Measurements from ENCODE around the gene TRPT1. TPM values are rescaled to one million over a fixed set of nuclear protein-coding genes. Genes with fewer than 3 reads are reported as not detected.

The TRPT1 gene
- total RNA-seq, 2 experiments from 2014 or later, result 28.7 to 30.5 TPM

GRCh38 chr11:64208796-64209562 lies 17.0 kb downstream of the TRPT1 start:
- POLR2A ChIA-PET, result interaction anchor here (1.5 to 5.9 kb wide), 3 partner anchors 11 to 22 kb away, joined by 3 to 106 read pairs (median 70); partner anchors contain the start of genes NUDT22, STIP1 and TRPT1
- CTCF ChIA-PET, result interaction anchor here (1.0 to 6.6 kb wide), 8 partner anchors 9 to 96 kb away, joined by 3 to 54 read pairs (median 10); partner anchors contain the start of genes FKBP2, NUDT22, PLCB3 and STIP1

- ChIA-PET POLR2A (interaction anchor here (0.5 to 5.9 kb wide), 10 partner anchors 11 to 393 kb away, joined by 3 to 106 read pairs (median 14); partner anchors contain the start of genes FKBP2, NUDT22, PRDX5 and STIP1), CTCF (interaction anchor here (1.0 to 6.6 kb wide), 8 partner anchors 9 to 64 kb away, joined by 3 to 54 read pairs (median 12); partner anchors contain the start of genes FKBP2, NUDT22, PLCB3 and STIP1)
Measured at GRCh38 chr11:64208086-64208795, 17.7 kb downstream of the TRPT1 start.

GRCh38 chr11:64207256-64208085 lies 18.5 kb downstream of the TRPT1 start:
- CTCF ChIA-PET, result interaction anchor here (1.0 to 6.6 kb wide), 12 partner anchors 10 to 97 kb away, joined by 3 to 54 read pairs (median 7); partner anchors contain the start of genes FKBP2, NUDT22, PLCB3 and PPP1R14B

GRCh38 chr11:64206457-64207255 lies 19.3 kb downstream of the TRPT1 start, which contains the start of gene FERMT3:
FERMT3 (plus strand) TSS chr11:64206721; CDS start chr11:64207365, 644 bp downstream.
- CTCF ChIA-PET, result interaction anchor here (0.5 to 6.6 kb wide), 15 partner anchors 11 to 98 kb away, joined by 3 to 54 read pairs (median 5); partner anchors contain the start of genes ESRRA, NUDT22, PLCB3 and PPP1R14B
- POLR2A ChIA-PET, result interaction anchor here (0.6 to 5.9 kb wide), 16 partner anchors 12 to 572 kb away, joined by 3 to 106 read pairs (median 6); partner anchors contain the start of genes FKBP2, NUDT22, PRDX5 and SF1

More at GRCh38 chr11:64207256-64208085, 18.5 kb downstream of the TRPT1 start:
- POLR2A ChIA-PET, result interaction anchor here (0.5 to 5.9 kb wide), 15 partner anchors 11 to 571 kb away, joined by 3 to 106 read pairs (median 7); partner anchors contain the start of genes FKBP2, NUDT22, PRDX5 and SF1

DNA sequence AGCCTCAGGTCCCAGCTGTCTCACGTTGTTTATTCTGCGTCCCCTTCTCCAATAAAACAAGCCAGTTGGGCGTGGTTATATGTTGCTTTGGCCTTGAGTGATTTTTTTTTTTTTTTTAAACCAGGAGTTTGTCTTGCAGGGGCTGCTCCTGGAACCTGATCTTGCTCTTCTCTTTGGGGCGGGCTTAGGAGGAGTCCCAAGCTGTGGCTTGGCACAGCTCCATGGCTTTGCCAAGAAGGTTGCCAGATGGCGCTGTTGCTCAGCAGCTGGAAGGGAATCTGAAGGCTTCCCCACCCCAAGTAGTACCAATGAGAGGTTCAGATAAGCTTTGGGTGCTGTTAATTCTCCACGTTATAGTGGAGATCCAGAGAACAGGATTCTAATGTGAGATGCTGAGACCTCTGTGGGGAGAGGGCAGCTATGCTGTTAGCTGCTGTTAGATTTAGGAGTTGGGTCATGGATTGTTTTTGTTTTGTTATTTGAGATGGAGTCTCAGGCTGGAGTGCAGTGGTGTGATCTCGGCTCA lies 21.5 kb downstream of the TRPT1 start:
- POLR2A ChIA-PET, result interaction anchor here (0.7 to 5.2 kb wide), 6 partner anchors 17 to 437 kb away, joined by 3 to 106 read pairs (median 5); partner anchors contain the start of genes NUDT22, PPP1R14B, STIP1 and TRPT1
- CTCF ChIA-PET, result interaction anchor here (0.7 to 6.6 kb wide), 10 partner anchors 11 to 100 kb away, joined by 3 to 54 read pairs (median 6); partner anchors contain the start of genes ESRRA, NUDT22, PLCB3 and STIP1

- POLR2A ChIA-PET, result interaction anchor here (0.7 to 5.2 kb wide), 3 partner anchors 17 to 43 kb away, joined by 3 to 106 read pairs (median 6); partner anchors contain the start of genes NUDT22, PPP1R14B, STIP1 and TRPT1
- CTCF ChIA-PET, result interaction anchor here (0.7 to 6.6 kb wide), 10 partner anchors 11 to 100 kb away, joined by 3 to 54 read pairs (median 6); partner anchors contain the start of genes ESRRA, NUDT22, PLCB3 and STIP1
Measured at GRCh38 chr11:64204080-64204440, 21.9 kb downstream of the TRPT1 start.

DNA sequence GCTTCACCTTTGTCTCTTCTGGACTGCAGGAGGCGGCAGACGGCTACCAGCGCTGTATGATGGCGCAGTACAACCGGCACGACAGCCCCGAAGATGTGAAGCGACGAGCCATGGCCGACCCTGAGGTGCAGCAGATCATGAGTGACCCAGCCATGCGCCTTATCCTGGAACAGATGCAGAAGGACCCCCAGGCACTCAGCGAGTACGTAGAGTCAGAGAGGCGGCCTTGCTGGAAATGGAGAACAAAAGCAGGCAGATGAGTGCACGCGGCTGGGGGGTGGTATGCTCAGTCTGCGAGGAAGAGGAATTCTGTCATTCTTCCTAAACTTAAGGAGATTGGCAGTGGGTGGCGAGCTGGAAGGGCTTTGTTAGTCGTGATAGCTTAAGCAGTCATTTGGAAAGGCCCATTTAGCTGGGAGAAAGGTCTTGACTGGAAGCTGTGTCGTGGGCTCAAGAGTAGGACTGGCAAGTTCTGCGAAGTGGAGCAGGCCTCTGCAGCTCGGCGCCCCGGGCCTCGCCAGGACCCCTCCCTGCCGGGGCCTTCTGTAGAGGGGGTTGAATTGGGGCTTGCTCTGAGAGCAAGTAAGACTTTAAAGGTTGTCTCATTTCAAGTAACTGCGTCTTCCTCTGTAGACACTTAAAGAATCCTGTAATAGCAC lies 22.4 kb downstream of the TRPT1 start:
- POLR2A ChIA-PET, result interaction anchor here (0.6 to 0.7 kb wide), 2 partner anchors 11 to 43 kb away, joined by 3 read pairs; partner anchors contain the start of gene PPP1R14B
- CTCF ChIA-PET, result interaction anchor here (1.1 to 6.6 kb wide), 7 partner anchors 10 to 101 kb away, joined by 3 to 54 read pairs (median 6); partner anchors contain the start of genes ESRRA, NUDT22, STIP1 and TRPT1

GRCh38 chr11:64202992-64203391 lies 23.0 kb downstream of the TRPT1 start:
- POLR2A ChIA-PET, result interaction anchor here (0.6 kb wide), 1 partner anchor 11 kb away, joined by 3 read pairs; no protein-coding TSS in a partner anchor
- CTCF ChIA-PET, result interaction anchor here (3.4 to 6.6 kb wide), 3 partner anchors 16 to 101 kb away, joined by 16 to 54 read pairs (median 41); partner anchors contain the start of genes ESRRA, NUDT22, STIP1 and TRPT1

DNA sequence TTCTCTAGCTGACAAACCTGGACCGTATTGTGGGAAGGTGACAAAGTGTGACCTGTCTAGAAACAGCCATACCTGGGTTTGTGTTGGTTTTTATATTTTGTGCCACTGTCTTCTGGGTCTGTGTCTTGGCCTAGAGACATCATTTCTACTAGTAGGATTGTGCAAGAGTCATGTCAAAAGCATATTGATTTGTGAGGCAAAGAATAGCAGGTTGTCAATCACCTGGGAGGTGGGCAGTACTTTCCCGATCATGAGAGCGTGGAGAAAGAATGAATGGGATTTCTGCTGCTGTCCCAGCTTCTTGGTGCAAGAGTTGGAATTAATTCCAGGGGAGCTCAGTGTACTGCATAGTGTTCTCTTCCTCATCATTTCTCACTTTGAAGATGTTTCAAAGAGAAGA lies 24.4 kb downstream of the TRPT1 start:
- POLR2A ChIA-PET, result no interaction called here

DNA sequence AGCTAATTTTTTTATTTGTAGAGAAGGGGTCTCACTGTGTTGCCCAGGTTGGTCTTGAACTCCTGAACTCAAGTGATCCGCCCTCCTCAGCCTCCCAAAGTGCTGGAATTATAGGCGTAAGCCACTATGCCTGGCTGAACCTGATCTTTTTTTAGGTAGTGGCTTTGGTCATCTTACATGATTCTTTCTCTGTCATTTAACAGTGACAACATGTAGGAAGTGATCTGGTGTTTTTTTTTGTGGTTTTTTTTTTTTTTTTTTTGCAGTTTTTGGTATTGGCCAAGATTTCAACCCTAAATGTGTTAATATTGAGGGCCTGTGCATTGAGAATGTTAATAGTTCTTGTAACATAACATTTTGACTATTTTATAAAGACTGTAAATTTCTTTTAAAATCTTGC lies 27.5 kb downstream of the TRPT1 start:
- ChIA-PET CTCF (no interaction called here), POLR2A (no interaction called here)

More for the DNA sequence above, 24.4 kb downstream of the TRPT1 start:
- CTCF ChIA-PET, result interaction anchor here (2.6 kb wide), 1 partner anchor 14 kb away, joined by 9 read pairs; no protein-coding TSS in a partner anchor

- ChIA-PET CTCF (interaction anchor here (1.1 to 1.2 kb wide), 2 partner anchors 9 to 105 kb away, joined by 3 read pairs; no protein-coding TSS in a partner anchor), POLR2A (no interaction called here)
Measured at GRCh38 chr11:64196626-64197025, 29.4 kb downstream of the TRPT1 start.

DNA sequence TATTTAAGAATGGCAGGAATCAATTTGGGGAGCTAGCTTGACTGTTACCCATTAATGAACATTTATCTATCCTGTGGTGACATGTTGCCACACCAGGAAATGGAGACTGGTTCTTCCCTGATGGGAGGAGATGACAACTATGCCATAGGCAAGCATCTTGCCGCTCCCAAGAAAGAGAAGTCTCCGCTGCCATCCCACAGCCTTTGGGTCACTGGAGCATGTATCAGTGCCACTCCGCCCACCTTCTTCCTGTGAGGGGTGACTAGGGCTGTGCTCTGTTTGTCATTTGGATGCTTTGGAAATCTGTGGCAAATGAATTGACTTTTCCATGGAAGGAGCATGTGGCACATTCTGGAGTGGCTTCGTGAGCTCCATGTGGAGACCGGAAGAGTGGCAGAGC lies 33.6 kb downstream of the TRPT1 start:
- ChIA-PET POLR2A (no interaction called here), CTCF (interaction anchor here (1.0 kb wide), 1 partner anchor 12 kb away, joined by 3 read pairs; no protein-coding TSS in a partner anchor)

GRCh38 chr11:64186492-64187165 lies 39.4 kb downstream of the TRPT1 start:
- POLR2A ChIA-PET, result interaction anchor here (1.0 to 5.8 kb wide), 9 partner anchors 13 to 131 kb away, joined by 3 to 106 read pairs (median 4); partner anchors contain the start of genes FERMT3, MACROD1, NUDT22 and PRDX5
- CTCF ChIA-PET, result interaction anchor here (1.0 to 7.1 kb wide), 8 partner anchors 14 to 172 kb away, joined by 3 to 54 read pairs (median 4); partner anchors contain the start of genes FERMT3, MACROD1 and RPS6KA4

GRCh38 chr11:64185693-64186491 lies 40.1 kb downstream of the TRPT1 start, which contains the start of gene STIP1:
STIP1 (plus strand) TSS chr11:64186171; CDS start chr11:64186262, 91 bp downstream.
- POLR2A ChIA-PET, result interaction anchor here (0.5 to 5.8 kb wide), 14 partner anchors 14 to 365 kb away, joined by 3 to 106 read pairs (median 4); partner anchors contain the start of genes ESRRA, FERMT3, MACROD1 and PPP1R14B
- CTCF ChIA-PET, result interaction anchor here (1.0 to 7.1 kb wide), 9 partner anchors 20 to 185 kb away, joined by 3 to 54 read pairs (median 4); partner anchors contain the start of genes FERMT3, MACROD1 and RPS6KA4

All from activated CD8-positive, alpha-beta memory T cell treated with anti-CD3 and anti-CD28 coated beads for 36 hours (primary cell).